ENCODE data around the gene BTBD18.

Gene BTBD18

DNA sequence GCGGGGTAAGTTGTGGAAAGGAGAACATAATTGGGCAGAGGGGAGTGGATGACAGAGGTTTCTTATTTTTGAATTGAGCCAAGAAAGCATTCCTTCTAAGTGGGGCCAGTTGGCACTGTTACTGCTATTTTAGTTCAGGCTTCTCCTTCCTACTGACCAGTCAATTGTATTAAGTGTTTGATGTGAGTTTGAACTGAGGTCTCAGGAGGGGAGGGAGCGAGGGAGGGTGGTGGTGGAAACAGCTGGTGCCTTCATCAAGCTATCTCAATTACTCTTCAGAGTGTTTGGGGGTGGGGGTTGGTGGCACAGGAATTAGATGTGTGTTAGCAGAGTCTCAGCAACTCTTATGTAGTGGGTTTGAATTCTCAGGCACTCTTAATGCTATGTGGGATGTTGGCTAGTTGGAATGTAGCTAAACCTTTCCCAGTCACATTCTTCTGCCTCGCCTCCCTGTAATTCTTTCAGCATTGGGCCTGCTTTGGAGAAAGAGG, 24.5 kb upstream of the BTBD18 start:
- DNase-seq (ENCODE audit: extremely low read depth in 1 of 2, low read depth in 1 of 2): no peak

DNA sequence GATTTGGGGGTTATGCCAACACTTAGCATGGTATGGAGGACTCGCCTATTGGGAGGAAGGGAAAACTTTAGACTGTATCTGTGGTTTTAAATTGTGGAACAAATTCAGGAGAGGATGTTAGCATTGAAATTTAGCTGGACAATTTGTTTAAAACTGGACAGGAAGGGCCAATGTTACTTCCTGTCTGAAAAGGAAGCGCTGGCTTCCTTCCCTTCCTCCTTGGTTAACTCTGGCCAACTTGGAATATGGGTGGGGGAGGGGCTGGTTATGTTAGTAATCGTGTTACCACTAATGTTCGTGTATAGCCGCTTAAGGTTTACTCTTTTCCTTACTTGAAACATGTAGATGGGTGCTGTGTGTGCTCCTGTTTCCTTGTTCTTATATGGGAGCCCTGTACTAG, 23.9 kb upstream of the BTBD18 start:
- DNase-seq (ENCODE audit: extremely low read depth in 1 of 2, low read depth in 1 of 2): no peak

DNA sequence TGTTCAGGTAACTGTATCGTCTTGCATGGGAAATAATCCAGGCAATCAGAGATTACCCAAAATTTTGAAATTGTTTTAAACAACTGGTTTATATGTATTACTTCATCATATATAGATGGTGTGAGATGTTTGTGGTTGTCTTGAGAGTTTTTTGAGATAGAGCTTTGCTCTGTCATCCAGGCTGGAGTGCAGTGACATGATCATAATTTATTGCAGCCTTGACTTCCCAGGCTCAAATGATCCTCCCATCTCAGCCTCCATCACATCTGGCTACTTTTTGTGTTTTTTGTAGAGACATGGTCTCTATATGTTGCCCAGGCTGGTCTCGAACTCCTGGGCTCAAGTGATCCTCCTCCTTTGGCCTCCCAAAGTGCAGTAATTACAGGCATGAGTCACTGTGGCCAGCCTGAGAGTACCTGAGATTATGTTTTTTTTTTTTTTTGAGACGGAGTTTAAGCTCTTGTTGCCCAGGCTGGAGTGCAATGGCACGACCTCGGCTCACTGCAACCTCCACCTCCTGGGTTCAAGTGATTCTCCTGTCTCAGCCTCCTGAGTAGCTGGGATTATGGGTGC, 21.5 kb upstream of the BTBD18 start:
- DNase-seq (ENCODE audit: extremely low read depth in 1 of 2, low read depth in 1 of 2): no peak

DNA sequence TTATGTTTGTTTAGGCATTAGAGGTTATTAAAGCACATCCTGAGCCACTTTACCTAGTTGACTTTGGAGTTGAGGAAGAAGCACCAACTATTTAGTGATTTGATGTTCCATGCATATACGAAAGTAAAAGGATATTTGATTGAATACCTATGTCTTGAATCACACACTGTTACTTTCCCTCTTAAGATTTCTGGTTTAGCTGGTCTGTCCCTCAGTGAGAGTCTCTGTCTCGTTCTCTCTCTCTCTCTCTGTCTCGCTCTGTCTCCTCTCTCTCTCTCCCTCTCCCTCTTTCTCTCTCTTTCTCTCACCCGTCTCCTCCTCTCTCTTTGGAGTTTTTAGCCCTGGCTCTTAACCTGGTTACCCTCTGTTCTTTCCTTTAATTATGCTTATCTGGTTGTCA, 20.9 kb upstream of the BTBD18 start:
- no peak for DNase-seq (ENCODE audit: extremely low read depth in 1 of 2, low read depth in 1 of 2)

DNA sequence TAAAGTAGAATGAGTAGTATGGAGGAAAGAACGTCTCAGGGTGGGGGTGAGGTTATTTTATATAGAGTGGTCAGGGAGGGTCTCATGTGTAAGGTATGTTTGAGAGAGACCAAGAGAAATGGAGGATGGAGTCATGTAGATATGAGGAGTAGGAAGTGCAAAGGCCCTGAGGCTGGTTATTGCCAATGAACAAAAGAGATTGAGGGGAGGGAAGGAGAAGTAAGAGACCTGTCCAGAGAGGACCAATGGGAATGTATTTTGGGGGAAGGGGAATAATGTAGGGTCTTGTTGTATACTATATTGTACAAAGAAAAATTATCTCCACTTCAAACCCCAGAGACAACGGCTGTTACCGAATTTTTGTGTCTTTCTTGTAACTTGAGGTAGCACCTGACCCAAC, 19.7 kb upstream of the BTBD18 start:
- no peak for DNase-seq (ENCODE audit: extremely low read depth in 1 of 2, low read depth in 1 of 2)

DNA sequence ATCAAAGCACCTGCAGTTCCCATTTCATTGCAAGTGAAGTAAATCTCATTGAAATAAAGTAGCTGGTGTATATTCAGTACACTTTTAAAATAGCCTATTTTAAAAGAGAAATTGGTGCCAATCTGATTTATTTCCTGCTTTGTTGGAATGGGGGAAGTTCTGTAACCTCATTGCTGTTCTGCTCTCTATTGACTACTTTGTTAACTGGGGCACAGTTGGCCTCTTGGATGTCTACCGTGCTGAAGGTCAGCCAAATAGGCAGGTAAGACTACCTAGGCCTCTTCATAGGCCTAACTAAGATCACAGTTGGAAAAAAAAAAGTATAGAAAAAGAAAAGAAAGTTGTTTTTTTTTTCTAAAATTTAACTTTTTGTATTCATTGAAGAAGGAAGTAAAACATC, 19.2 kb upstream of the BTBD18 start:
- DNase-seq (ENCODE audit: extremely low read depth in 1 of 2, low read depth in 1 of 2): no peak

DNA sequence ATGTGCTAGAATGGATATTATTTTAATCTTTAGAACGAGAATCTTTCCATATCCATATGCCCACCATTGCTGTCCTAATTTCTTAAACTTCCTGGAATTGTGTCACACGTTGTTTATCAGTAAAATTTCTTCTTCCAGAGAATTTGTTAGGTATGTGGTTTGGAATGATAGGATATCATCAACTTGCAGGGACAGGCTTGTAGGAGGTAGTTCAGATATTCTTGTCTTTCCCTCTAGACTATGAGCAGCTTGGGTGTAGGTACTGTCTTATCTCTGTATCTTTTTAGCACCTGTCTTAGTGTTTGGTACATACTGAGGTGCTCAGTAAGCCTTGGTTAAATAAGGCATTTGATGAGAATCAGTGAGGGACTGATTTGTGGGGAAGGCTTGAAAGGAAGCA, 13.4 kb upstream of the BTBD18 start:
- no peak for DNase-seq (ENCODE audit: extremely low read depth in 1 of 2, low read depth in 1 of 2)

DNA sequence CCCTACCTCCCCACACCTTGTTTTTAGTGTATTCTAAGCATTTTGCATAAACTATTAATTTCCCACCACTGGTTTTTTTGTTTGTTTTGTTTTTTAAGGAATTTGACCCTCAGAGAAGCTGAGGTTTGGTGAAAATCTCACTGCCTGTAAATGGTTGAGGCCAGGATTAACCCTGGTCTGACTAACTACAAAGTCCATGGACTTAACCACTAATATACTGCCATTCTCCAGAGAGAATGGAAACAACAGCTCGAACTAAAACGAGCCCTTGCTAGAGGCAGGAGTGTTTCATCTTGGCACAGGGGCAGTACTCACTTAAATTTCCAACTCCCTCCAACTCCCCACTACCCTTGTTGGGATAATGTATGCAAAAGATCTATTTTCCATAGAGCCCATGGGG, 12.9 kb upstream of the BTBD18 start:
- no peak for DNase-seq (ENCODE audit: extremely low read depth in 1 of 2, low read depth in 1 of 2)

DNA sequence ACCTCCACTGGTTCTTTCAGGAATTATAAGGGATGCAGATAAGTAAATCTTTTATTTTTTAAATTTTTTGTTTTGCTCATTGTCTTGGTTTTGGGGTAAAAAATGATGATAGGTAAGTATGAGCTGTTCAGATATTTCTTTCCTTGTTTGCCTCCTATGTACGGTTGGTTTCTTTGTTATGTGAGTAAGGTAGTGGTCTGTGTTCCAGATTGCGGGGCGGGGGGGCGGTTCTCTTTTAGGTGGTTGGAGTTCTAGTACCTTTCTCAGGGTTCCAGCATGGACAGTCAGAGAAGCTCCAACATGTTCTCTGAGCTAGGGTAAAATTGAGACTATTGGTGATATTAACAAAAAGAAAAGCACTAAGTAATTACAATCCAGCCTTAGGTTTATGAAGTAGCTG, 12.4 kb upstream of the BTBD18 start:
- DNase-seq (ENCODE audit: extremely low read depth in 1 of 2, low read depth in 1 of 2): no peak

DNA sequence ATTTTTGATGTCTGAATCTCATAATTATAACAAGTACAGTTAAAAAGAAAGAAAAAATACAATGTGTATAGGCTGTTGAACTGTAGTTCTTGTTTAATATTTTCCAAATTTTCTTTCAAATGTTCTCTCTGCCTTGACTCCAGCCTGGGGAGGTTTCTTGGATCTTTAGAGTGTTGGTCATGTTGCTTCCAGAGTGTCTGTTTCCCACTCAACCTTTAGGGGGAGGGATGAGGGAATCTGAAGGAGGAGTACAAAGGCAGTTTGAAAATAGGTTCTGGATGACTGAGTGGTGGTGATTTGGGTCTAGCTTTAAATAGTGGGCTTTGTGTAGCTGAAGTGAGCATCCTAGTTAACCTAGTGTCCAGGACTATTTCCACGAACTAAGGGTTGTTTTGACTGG, 11.9 kb upstream of the BTBD18 start:
- DNase-seq (ENCODE audit: extremely low read depth in 1 of 2, low read depth in 1 of 2): no peak

DNA sequence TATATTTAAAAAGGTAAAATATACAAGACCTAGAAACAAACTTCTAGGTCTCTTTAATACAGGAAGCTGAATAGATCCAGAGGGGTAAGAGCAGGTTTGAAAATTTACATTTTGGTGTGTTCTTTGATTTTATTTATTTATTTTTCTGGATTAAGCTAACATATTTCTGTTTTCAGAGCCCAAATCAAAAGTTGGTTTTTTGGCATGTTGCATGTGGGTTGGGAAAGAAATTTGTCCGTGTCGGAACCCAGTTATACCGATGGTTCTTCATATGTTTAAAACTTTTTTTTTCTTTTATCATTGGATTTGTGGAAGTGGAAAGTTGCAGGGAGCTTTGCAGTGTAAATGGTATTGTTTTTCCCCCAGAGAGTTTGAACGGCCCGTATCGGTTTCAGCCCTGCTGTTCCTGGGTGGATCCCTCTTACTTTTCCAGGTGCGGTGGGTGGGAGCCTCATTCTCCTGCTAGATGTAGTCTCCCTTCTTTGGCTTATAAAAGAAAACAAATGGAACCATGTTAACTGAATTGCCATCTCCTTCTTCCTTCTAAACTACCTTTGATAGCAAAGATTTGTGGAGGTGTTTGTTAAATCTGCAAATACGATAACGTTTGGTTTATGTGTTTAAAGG, 10.7 kb upstream of the BTBD18 start:
- DNase-seq (ENCODE audit: extremely low read depth in 1 of 2, low read depth in 1 of 2): no peak

DNA sequence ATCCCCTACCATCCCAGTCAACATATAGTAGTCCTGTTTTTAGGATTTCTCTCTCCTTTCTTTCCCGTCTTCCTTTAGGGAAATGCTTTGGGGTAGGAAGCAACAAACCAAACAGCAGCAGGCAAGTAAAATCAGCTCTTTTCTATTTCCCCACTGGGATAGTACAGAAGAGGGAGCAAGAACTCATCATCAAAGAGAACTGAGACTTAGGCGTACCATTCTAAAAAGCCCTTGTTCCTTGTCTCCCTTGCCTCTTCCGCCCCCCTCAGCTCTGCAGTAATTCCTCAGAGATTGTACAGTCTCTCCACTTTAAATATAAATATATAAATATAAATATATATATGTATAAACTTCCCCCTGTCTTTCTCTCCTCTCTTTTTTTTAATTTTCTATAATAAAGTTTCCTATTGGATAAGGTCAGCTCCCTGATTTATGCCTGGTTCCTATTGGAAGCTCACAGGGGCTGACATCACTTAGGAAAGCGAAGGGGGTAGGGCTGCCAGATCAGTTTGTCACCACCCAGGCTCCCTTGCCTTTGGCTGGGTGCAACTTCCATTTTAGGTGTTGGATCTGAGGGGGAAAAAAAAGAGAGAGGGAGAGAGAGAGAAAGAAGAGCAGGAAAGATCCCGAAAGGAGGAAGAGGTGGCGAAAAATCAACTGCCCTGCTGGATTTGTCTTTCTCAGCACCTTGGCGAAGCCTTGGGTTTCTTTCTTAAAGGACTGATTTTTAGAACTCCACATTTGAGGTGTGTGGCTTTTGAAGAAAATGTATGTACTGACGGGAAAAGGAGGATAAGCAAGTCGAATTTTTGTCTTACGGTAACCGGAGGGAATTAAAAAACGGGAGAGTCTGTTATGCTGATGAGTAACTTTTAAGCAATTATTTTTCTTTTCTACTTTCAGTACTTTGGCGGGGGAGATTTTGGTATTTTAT, 9.9 kb upstream of the BTBD18 start, which contains the start of gene CTNND1:
TSS of gene CTNND1 (plus strand) at position 502 of the 934 bp plus-strand sequence. CDS start 29,677 bp downstream, outside the sequence.
- DNase-seq (ENCODE audit: extremely low read depth in 1 of 2, low read depth in 1 of 2): no peak

DNA sequence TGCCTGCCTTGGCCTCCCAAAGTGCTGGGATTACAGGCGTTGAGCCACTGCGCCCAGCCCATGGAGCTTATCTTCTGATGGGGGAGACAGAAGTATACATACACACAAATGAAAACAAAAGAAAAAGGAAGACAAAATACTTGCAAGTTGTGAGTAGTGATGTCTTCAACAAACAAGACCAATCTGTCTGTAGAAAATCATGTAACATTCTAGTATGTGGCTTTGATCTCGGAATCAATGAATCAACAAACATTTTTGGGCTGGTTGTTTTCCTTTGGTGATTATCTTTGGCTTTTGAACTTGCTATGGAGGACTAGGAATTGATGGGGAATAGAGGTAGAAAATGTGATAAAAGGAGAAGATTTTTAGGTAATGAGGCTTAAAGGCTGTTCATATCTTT, 6.6 kb upstream of the BTBD18 start:
- DNase-seq (ENCODE audit: extremely low read depth in 1 of 2, low read depth in 1 of 2): no peak

DNA sequence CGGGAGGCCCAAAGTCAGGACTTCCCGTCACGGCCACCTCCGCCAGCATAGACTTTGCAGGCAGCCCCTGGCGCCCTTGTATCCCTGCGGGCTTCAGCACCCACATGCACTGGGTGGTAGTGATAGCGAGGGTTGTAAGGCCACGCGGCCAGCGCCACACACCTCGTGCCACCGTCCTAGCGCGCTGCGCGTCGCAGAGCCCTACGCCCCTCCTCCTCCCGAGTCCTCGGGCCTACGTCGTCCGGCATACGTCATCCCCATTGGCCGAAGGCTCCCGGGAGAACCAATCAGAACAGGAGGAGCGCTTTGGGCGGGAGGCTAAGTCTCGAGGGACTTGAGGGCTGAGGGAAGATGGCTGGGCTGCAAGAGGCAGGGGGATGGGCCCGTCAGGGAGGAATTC, 1.3 kb upstream of the BTBD18 start:
- no peak for DNase-seq (ENCODE audit: extremely low read depth in 1 of 2, low read depth in 1 of 2)

DNA sequence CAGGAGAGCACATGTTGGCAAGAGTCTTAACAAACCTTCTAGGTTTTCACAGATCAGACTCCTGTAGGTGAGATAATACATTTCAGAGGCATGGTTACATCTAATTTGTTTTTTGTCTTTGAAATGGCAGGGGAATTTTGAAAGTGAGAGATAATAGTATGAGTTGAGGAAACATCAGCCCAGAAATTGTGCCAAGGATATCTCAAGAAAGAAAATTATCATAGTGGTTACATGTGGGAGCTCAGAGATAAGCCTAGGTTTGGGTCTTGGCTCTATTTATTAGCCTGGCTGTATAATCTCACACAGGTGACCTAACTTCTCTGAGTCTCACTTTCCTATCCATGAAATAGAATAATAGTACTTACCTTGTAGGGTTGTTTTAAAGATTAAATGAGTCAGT, 443 bp downstream of the BTBD18 start:
- DNase-seq (ENCODE audit: extremely low read depth in 1 of 2, low read depth in 1 of 2): no peak

DNA sequence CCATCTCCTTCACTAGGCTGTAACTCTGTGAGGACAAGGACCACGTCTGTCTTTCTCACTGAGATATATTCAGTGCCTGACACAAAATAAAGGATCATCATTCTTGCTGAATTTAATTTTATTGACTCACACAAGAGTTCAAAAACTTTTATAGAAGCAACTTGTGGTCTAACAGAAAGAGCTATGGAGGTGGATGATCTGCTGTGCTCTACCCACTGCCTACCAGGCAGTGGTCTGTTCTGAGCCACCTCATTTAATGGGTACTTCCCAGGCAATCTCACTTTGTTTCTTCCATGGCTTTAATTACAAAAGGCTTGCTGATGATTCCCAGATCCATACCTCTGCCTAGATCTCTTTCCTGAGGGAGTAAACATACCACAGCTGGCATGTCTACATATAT, 4.7 kb downstream of the BTBD18 start:
- no peak for DNase-seq (ENCODE audit: extremely low read depth in 1 of 2, low read depth in 1 of 2)

DNA sequence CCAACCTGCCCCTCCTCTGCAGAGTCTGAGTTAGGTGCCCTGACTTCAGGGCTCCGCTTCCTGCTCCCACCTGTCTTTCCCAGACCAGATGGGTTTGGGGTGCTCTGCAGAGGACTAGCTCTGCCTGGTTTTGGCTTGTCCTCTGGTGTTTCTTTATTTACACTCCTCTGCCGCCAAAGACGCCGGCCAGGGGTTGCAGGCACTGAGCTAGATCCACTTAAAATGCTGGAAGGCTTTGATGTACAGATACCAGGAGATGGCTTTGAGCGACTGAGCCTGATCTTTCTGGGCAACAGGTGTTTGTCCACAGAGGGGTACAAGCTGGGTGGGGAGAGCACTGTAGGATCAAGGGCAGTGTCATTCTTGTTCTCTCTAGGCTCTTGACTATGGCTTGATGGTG, 6.4 kb downstream of the BTBD18 start:
- no peak for DNase-seq (ENCODE audit: extremely low read depth in 1 of 2, low read depth in 1 of 2)

DNA sequence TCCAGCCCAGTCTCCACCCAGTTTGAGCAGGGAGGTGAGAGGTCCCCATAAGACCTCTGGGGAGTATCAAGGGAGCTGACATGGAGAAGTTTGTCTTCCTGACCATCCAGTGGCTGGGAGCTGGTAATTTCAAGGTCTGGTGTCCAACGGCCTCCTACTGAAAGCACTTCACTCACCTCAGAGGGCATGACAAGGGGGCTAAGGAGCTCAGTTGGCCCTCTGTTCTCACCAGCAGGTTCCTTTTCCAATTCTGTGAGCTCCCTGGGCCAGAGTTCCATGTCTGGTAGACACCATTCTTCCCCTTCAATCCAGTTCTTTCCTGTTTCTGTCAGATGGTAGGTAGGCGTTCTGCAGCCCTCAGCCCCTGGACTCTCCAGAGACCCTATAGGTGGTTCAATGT, 7.3 kb downstream of the BTBD18 start:
- no peak for DNase-seq (ENCODE audit: extremely low read depth in 1 of 2, low read depth in 1 of 2)

DNA sequence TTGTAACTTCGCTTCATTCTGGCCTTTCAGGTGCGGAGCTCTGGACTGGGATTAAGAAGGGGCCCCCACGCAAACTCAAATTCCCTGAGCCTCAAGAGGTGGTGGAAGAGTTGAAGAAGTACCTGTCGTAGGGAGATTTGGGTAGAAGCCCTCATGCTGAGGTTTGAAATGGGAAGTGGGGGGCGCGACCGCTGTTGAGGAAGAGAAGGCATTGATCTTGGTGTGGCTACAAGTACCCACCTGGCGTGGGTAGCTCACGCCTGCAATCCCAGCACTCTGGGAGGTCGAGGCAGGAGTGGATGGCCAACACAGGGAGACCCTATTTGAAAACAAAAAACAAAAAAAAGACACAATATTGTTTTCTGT, 9.5 kb downstream of the BTBD18 start:
- DNase-seq (ENCODE audit: extremely low read depth in 1 of 2, low read depth in 1 of 2): no peak

DNA sequence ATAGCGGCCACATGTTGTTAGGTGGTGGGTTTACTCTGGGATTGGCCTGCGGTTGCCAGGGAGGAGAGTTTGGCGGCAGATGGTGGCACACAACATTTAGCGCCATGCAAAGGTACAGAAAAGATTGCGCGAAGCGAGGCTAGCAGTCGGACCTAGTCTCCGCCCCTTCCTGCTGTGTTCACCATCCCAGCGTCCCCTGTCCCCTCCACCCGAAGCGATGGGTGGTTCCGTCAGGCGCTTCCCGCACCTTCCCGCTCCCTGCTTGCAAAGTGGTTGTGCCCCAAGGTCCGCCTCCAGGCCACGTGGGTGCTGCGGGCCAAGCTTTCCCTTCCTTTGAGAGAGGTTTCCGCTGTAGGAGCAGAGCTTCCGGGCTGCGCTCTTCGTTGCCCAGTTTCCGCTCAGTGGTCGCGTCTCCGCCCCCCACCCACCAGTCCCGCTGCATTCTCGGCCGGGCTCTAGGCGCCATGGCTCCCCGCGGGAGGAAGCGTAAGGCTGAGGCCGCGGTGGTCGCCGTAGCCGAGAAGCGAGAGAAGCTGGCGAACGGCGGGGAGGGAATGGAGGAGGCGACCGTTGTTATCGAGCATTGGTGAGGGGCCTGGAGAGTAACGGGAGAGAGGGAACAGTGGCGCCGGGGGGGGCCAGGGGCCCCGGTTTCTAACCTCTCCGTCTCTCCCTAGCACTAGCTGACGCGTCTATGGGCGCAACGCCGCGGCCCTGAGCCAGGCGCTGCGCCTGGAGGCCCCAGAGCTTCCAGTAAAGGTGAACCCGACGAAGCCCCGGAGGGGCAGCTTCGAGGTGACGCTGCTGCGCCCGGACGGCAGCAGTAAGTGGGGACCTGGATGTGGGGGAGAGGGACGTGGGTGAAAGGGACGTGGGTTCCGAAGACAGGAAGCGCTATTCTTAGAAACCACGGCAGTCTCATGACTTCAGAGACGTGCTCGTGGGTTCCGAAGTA, 10.2 kb downstream of the BTBD18 start, which contains the start of gene SELENOH:
TSS of gene SELENOH (plus strand) at position 360 of the 955 bp plus-strand sequence. CDS start at position 465, 105 bp downstream.
- DNase-seq (ENCODE audit: extremely low read depth in 1 of 2, low read depth in 1 of 2): peak; percentile 96 to 97
